Ishikawa (cell line): ENCODE measurements around the gene CCSER1.

Experiments
- CEBPB ChIP-seq: IDR thresholded peaks from 2 replicates; pipeline ENCODE4 v1.6.1; 2012
- CREB1 ChIP-seq: IDR thresholded peaks from 2 replicates; pipeline ENCODE4 v1.6.1; 2012; ENCODE audit warnings: low read depth
- EGR1 ChIP-seq: IDR thresholded peaks from 2 replicates; pipeline ENCODE4 v1.6.1; 2012
- EP300 ChIP-seq: IDR thresholded peaks from 2 replicates; pipeline ENCODE4 v1.6.1; 2012; ENCODE audit warnings: borderline replicate concordance
- FOXM1 ChIP-seq: IDR thresholded peaks from 2 replicates; pipeline ENCODE4 v1.6.1; 2012; ENCODE audit warnings: low read depth, borderline replicate concordance
- MAX ChIP-seq: IDR thresholded peaks from 2 replicates; pipeline ENCODE4 v1.6.1; 2012
- NFIC ChIP-seq: IDR thresholded peaks from 2 replicates; pipeline ENCODE4 v1.6.1; 2012
- RAD21 ChIP-seq: IDR thresholded peaks from 2 replicates; pipeline ENCODE4 v1.6.1; 2012; ENCODE audit warnings: low read depth
- REST ChIP-seq: IDR thresholded peaks from 2 replicates; pipeline ENCODE4 v1.6.1; 2012; ENCODE audit warnings: low read depth, mild to moderate bottlenecking
- TAF1 ChIP-seq: IDR thresholded peaks from 2 replicates; pipeline ENCODE4 v1.6.1; 2012; ENCODE audit warnings: low read depth, mild to moderate bottlenecking
- TCF12 ChIP-seq: IDR thresholded peaks from 2 replicates; pipeline ENCODE4 v1.6.1; 2012; ENCODE audit warnings: low read depth
- TEAD4 ChIP-seq: IDR thresholded peaks from 2 replicates; pipeline ENCODE4 v1.6.1; 2012
- USF1 ChIP-seq: IDR thresholded peaks from 2 replicates; pipeline ENCODE4 v1.6.1; 2012
- YY1 ChIP-seq: IDR thresholded peaks from 2 replicates; pipeline ENCODE4 v1.6.1; 2012; ENCODE audit warnings: low read depth
- ZBTB7A ChIP-seq: IDR thresholded peaks from 2 replicates; pipeline ENCODE4 v1.6.1; 2012; ENCODE audit warnings: low read depth

The CCSER1 gene

GRCh38 chr4:90943311-90943710 is 816.1 kb downstream of the CCSER1 start:
- TF ChIP-seq CEBPB (no peak), USF1 (no peak), FOXM1 (no peak), EGR1 (no peak), TCF12 (no peak), ZBTB7A (no peak), RAD21 (no peak), CREB1 (no peak), YY1 (no peak), TAF1 (no peak), MAX (no peak), REST (no peak), TEAD4 (no peak), EP300 (no peak), NFIC (no peak)

- TF ChIP-seq CEBPB (no peak), USF1 (peak; percentile 68)
Observed at GRCh38 chr4:90946945-90947344, 819.8 kb downstream of the CCSER1 start.

GRCh38 chr4:90950385-90950841 is 823.2 kb downstream of the CCSER1 start:
- TF ChIP-seq CEBPB (no peak), TCF12 (no peak), RAD21 (no peak), MAX (no peak), YY1 (no peak), NFIC (no peak), TAF1 (no peak), USF1 (no peak), ZBTB7A (no peak), EGR1 (no peak), EP300 (no peak), REST (no peak), TEAD4 (no peak)

- no peak for TF ChIP-seq TEAD4
- no peak for TF ChIP-seq EP300
- no peak for TF ChIP-seq YY1
- no peak for TF ChIP-seq EGR1
- TF ChIP-seq CREB1, result no peak
- TF ChIP-seq FOXM1, result no peak
- no peak for TF ChIP-seq MAX
- no peak for TF ChIP-seq RAD21
- TF ChIP-seq CEBPB, result no peak
- TF ChIP-seq USF1, result no peak
- no peak for TF ChIP-seq TAF1
- no peak for TF ChIP-seq ZBTB7A
Observed at GRCh38 chr4:90951037-90951436, 823.8 kb downstream of the CCSER1 start.

GRCh38 chr4:90958256-90958895 is 831.2 kb downstream of the CCSER1 start:
- TF ChIP-seq YY1 (peak; percentile 67; the same call in 1 of the 2 replicates), REST (no peak), EP300 (peak; percentile 61; the same call in 1 of the 2 replicates), TCF12 (no peak), CEBPB (peak; percentile 87), ZBTB7A (no peak), TEAD4 (peak; percentile 86), CREB1 (no peak), RAD21 (no peak; the same call in 1 of the 2 replicates), TAF1 (no peak), MAX (peak; percentile 44), EGR1 (no peak), USF1 (no peak), NFIC (peak; percentile 80), FOXM1 (peak; percentile 62)
